Activated B cell treated with CpG ODN at 0.5 μM for 24 hours (primary cell): ENCODE measurements around the gene HLA-DMB. TPM values are rescaled to one million over a fixed set of nuclear protein-coding genes. Genes with fewer than 3 reads are reported as not detected.

ENCODE experiments used
- ATAC-seq: fragments of 200-7000 bp; cut with Tn5 transposase; one replicate; pipeline ENCODE4 v1.10.0; 2021; ENCODE audit warnings: low read depth, mild to moderate bottlenecking, moderate library complexity
- CTCF ChIA-PET: fragments of 350-600 bp; sonication (Branson Sonifier 250); formaldehyde crosslinking; loops from one replicate; lab custom pipeline; 2021; ENCODE audit warnings: antibody characterized with exemption; lab: Charles Lee
- POLR2A ChIA-PET: fragments of 350-600 bp; sonication (Branson Sonifier 250); formaldehyde crosslinking; loops from one replicate; lab custom pipeline; 2021; ENCODE audit warnings: antibody characterized with exemption; lab: Charles Lee
- DNase-seq: peaks from one replicate; pipeline ENCODE4 v3.0.0; 2022
- H3K27ac Mint-ChIP-seq: one replicate; pipeline ENCODE4 v1.8.0; 2020; ENCODE audit warnings: mixed read lengths
- H3K27me3 Mint-ChIP-seq: one replicate; pipeline ENCODE4 v1.8.0; 2021; ENCODE audit warnings: mixed read lengths
- H3K36me3 Mint-ChIP-seq: one replicate; pipeline ENCODE4 v1.8.0; 2021; ENCODE audit warnings: low read depth, mixed read lengths
- H3K4me1 Mint-ChIP-seq: one replicate; pipeline ENCODE4 v1.8.0; 2021; ENCODE audit warnings: mixed read lengths
- H3K4me3 Mint-ChIP-seq: one replicate; pipeline ENCODE4 v1.8.0; 2020; ENCODE audit warnings: mild to moderate bottlenecking, mixed read lengths
- H3K9me3 Mint-ChIP-seq: one replicate; pipeline ENCODE4 v1.8.0; 2020; ENCODE audit warnings: mixed read lengths
- intact Hi-C: fragments of 100-400 bp; cut with micrococcal nuclease; formaldehyde crosslinking; loops from one replicate; pipeline ENCODE4 v1.15.1; 2024
- total RNA-seq: library from RNA; stranded (reverse); gene quantifications from 2 replicates; pipeline ENCODE4 v1.2.3, GENCODE V29; 2022
- TF ChIP-seq, protein P1 (sequence below): fragments of 200-600 bp; IDR thresholded peaks from one replicate; pipeline ENCODE4 v1.8.0; 2022; ENCODE audit warnings: antibody characterized with exemption, mild to moderate bottlenecking

Gene HLA-DMB
- total RNA-seq, 1 donor from 2014 or later, result 365 TPM

- TF ChIP-seq, protein P1, sequence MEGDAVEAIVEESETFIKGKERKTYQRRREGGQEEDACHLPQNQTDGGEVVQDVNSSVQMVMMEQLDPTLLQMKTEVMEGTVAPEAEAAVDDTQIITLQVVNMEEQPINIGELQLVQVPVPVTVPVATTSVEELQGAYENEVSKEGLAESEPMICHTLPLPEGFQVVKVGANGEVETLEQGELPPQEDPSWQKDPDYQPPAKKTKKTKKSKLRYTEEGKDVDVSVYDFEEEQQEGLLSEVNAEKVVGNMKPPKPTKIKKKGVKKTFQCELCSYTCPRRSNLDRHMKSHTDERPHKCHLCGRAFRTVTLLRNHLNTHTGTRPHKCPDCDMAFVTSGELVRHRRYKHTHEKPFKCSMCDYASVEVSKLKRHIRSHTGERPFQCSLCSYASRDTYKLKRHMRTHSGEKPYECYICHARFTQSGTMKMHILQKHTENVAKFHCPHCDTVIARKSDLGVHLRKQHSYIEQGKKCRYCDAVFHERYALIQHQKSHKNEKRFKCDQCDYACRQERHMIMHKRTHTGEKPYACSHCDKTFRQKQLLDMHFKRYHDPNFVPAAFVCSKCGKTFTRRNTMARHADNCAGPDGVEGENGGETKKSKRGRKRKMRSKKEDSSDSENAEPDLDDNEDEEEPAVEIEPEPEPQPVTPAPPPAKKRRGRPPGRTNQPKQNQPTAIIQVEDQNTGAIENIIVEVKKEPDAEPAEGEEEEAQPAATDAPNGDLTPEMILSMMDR, result no peak
- ChIA-PET CTCF (interaction anchor here (0.8 to 6.9 kb wide), 21 partner anchors 9 to 115 kb away, joined by 3 to 99 read pairs (median 8); partner anchors contain the start of genes BRD2, HLA-DMB, TAP1 and TAP2), POLR2A (interaction anchor here (0.6 to 15.6 kb wide), 19 partner anchors 9 to 318 kb away, joined by 3 to 1101 read pairs (median 14); partner anchors contain the start of genes BRD2, HLA-DMB, PSMB8 and PSMB9)
- intact Hi-C loops, result loop anchor here (1.0 to 2.0 kb wide), 7 partner anchors 8 to 68 kb away; no protein-coding TSS in a partner anchor
- Mint-ChIP-seq H3K4me3 (no peak overlapping the region), H3K27me3 (no peaks in the 10 kb centered on the region), H3K27ac (peak overlapping the region; percentile 97), H3K4me1 (peaks cover 78% of the 10 kb centered on the region), H3K9me3 (no peaks in the 10 kb centered on the region), H3K36me3 (peaks cover 36% of the 10 kb centered on the region)
- DNase-seq (no peak), ATAC-seq (no peak)
Observed at GRCh38 chr6:32953775-32954174, 12.9 kb upstream of the HLA-DMB start.

- ATAC-seq (peak; percentile 91), DNase-seq (peak; percentile 65)
- H3K9me3 Mint-ChIP-seq, result no peaks in the 10 kb centered on the region
- H3K27me3 Mint-ChIP-seq, result no peaks in the 10 kb centered on the region
- H3K4me3 Mint-ChIP-seq, result peak within 1 kb of the TSS; percentile 98
- TF ChIP-seq, protein P1, result no peak
- intact Hi-C loops, result loop anchor here (1.0 to 2.0 kb wide), 7 partner anchors 8 to 68 kb away; no protein-coding TSS in a partner anchor
- H3K27ac Mint-ChIP-seq, result peak within 1 kb of the TSS; percentile 97
- peaks cover 43% of the 10 kb centered on the region for H3K36me3 Mint-ChIP-seq
- H3K4me1 Mint-ChIP-seq, result peaks cover 85% of the 10 kb centered on the region
- ChIA-PET POLR2A (interaction anchor here (0.6 to 15.6 kb wide), 25 partner anchors 10 to 336 kb away, joined by 3 to 1101 read pairs (median 6); partner anchors contain the start of genes BRD2, HLA-DMB, HLA-DPB1 and PFDN6), CTCF (interaction anchor here (0.7 to 6.9 kb wide), 27 partner anchors 10 to 196 kb away, joined by 3 to 99 read pairs (median 5); partner anchors contain the start of genes BRD2, HLA-DMB, TAP1 and TAP2)
Observed at GRCh38 chr6:32952817-32953739, 12.2 kb upstream of the HLA-DMB start, which contains the start of gene HLA-DMA. TSS of gene HLA-DMA (minus strand) at chr6:32953097. CDS start at chr6:32953036, 61 bp downstream.

GRCh38 chr6:32950449-32950848 is 9.6 kb upstream of the HLA-DMB start:
- H3K27ac Mint-ChIP-seq, result peak overlapping the region; percentile 99
- POLR2A ChIA-PET, result interaction anchor here (0.9 to 15.6 kb wide), 11 partner anchors 13 to 367 kb away, joined by 3 to 1101 read pairs (median 8); partner anchors contain the start of genes BRD2, HLA-DMB, PSMB9 and TAP1
- no peak for DNase-seq

DNA sequence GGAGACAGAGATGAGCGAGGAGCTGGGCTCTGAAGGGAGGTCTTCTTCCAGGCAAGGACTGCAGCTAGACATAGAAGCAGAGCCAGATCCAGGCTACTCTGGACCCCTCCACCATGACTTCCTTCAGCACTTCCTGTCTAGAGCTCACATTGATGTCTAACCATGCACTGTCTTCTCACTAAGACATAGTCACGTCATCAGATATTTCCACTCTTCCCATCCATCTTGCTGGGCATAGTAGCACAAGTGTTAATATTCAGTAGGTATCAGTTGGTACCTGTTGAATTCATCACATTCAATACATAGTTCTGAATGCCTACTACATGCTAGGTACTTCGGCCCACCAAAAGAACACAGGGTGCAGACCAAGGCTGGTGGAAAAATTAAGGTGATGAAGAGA is 9.2 kb upstream of the HLA-DMB start:
- Mint-ChIP-seq H3K36me3 (peaks cover 49% of the 10 kb centered on the region), H3K9me3 (no peaks in the 10 kb centered on the region), H3K4me3 (peak overlapping the region; percentile 98), H3K27me3 (no peaks in the 10 kb centered on the region), H3K4me1 (peaks cover 94% of the 10 kb centered on the region), H3K27ac (peak overlapping the region; percentile 99)
- DNase-seq, result no peak
- ATAC-seq, result no peak
- intact Hi-C loops, result no loop called here
- TF ChIP-seq, protein P1, result no peak
- POLR2A ChIA-PET, result interaction anchor here (0.5 to 15.6 kb wide), 11 partner anchors 12 to 322 kb away, joined by 3 to 1101 read pairs (median 6); partner anchors contain the start of genes BRD2, HLA-DMB, PSMB9 and TAP1
- CTCF ChIA-PET, result interaction anchor here (0.9 to 6.9 kb wide), 8 partner anchors 17 to 112 kb away, joined by 3 to 99 read pairs (median 8); partner anchors contain the start of genes BRD2 and TAP2

More at GRCh38 chr6:32950449-32950848, 9.6 kb upstream of the HLA-DMB start:
- Mint-ChIP-seq H3K36me3 (peaks cover 49% of the 10 kb centered on the region), H3K9me3 (no peaks in the 10 kb centered on the region), H3K4me3 (peak overlapping the region; percentile 98), H3K4me1 (peaks cover 94% of the 10 kb centered on the region), H3K27me3 (no peaks in the 10 kb centered on the region)
- ATAC-seq, result no peak
- intact Hi-C loops, result no loop called here
- CTCF ChIA-PET, result interaction anchor here (0.9 to 6.9 kb wide), 9 partner anchors 17 to 112 kb away, joined by 3 to 99 read pairs (median 4); partner anchors contain the start of genes BRD2 and TAP2
- TF ChIP-seq, protein P1, result no peak
